ELF-1 (cell line): ENCODE measurements around the gene A2M.

ENCODE experiments used
- DNase-seq: peaks from one replicate; pipeline ENCODE4 v3.0.0-alpha.2; 2016; ENCODE audit warnings: low read depth, low spot score

Gene A2M

GRCh38 chr12:9073076-9073475, 42.6 kb downstream of the A2M start:
- no peak for DNase-seq

- DNase-seq = no peak
These were observed 43.2 kb downstream of the A2M start for GRCh38 chr12:9072481-9073038.

GRCh38 chr12:9071969-9072368, 43.8 kb downstream of the A2M start:
- no peak for DNase-seq

DNA sequence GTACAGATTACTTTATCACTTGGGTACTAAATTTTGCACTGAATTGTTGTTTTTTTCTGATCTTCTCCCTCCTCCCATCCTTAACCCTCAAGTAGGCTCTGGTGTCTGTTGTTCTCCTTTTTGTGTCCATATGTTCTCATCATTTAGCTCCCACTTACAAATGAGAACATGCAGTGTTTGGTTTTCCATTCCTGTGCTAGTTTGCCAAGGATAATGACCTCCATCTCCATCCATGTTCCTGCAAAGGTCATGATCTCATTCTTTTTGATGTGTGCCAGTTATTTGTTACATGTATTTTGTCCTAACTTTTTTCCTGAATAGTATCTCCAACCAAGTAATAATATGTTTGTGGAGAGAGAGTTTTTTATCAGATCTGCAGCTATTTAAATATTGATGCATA, 44.2 kb downstream of the A2M start:
- DNase-seq = no peak

- no peak for DNase-seq
These were observed 45.4 kb downstream of the A2M start for GRCh38 chr12:9070351-9070750.

- DNase-seq = no peak
These were observed 47.1 kb downstream of the A2M start for GRCh38 chr12:9068600-9068999.

DNA sequence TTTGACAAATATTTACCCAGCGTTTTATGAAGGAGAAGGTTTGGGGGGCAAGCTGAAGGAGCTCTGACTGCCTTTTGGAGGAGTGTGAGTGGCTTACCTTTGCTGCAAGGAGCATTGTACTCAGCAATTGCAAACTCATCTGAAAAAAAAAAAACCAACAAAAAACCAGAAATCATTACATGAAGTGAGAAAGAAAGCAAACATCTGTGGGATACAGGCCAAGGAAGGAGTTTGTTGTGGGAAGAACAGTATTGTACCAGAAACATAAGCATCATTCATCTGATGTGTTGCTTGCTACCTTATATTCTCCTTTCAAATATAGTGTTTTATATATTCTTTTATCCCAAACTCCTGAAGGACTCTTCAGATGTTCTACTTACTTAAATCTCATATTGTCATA, 47.6 kb downstream of the A2M start:
- DNase-seq = no peak

GRCh38 chr12:9066755-9067423, 48.8 kb downstream of the A2M start:
- no peak for DNase-seq

DNA sequence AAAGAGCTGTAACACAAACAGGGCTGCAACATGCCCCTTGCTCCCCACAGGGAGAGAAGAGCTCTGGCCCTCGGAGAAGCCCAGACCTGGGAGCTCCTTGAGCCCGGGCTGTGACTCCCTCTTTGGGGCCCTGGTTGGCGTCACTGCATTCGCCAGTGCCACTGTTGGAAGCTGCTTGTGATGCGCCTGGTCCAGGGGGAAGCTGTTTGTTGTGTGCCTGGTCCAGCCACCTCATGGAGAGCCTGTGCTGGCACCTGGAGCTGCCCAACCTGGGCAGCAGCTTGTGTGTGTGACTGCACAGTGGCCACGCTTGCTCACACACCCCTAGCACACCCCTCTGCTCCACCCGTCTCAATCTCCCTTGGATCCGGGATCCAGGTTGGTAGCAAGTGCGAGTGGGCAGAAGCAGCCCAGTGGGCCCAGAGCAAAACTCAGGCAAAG, 49.5 kb downstream of the A2M start:
- DNase-seq = no peak

DNA sequence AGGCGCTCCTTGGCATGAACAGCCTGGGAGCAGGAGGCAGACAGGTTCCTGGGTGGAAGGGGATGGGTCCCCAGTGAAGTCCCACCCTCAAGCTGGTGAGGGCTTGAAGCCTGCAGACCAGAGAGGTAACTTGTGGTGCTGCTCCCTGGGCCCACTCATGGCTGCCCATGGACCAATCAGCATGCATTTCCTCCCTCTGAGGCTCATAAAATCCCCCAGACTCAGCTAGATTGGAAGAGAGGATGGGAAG, 50.2 kb downstream of the A2M start:
- peak; percentile 8 for DNase-seq

DNA sequence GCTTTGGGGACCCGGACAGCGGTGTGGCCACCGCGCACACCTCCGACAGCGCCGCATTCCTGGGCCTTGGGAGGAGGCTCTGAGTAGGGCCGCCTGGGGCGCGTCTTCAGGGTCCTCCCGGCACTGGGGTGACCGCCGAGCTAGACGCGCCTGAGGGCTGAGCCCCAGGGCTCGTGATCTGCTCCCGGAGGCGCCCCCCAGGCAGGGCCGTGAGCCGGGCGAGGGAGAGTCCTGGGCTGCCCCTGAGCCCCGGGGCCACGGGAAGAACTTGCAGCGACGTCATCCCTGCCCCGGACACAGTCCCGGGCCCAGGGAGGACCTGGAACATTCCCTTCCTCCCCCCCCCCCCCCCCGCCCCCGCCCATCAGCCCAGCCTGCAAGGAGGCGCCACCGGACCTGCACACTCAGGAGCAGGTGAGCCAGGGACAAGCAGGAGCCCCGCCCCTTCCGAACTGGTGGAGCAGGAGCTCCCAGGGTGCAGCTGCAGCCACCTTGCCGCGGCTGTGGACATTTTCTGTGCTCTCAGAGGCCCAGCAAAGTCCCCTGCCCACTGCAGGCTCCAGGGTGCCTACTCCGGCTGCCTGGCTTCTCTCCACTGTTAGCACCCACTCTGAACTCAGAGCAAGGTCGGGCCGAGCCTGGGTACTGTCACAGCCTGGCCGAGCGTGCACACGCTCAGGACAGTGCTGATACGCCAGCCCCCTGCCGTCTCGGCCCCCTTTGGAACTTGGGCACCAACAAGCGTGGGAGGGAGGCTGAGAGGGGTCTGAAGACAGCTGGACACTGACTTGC, 50.7 kb downstream of the A2M start:
- peak; percentile 80 for DNase-seq

GRCh38 chr12:9064201-9064814, 51.4 kb downstream of the A2M start:
- DNase-seq = peak; percentile 80

DNA sequence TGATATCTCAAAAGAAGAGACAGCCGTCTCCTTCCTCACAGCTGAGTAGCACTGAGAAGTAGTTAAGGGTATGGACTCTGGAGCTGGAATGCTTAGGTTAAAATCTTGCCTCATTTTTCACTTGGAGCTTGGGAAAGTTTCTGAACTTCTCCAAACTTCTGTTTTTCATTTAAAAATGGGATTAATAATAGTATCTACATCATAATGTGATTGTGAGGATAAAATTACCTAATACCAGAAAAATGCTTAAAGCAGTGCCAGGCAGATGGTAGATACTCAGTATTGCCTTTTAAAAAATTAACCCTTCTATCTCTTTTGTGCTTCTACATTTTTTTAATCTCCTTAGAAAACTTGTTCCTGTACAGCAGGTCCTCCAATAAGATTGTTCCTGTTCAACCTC, 63.1 kb downstream of the A2M start:
- no peak for DNase-seq

- no peak for DNase-seq
These were observed 64.6 kb downstream of the A2M start for GRCh38 chr12:9051158-9051550.

- no peak for DNase-seq
These were observed 65.1 kb downstream of the A2M start for GRCh38 chr12:9050521-9051157.

GRCh38 chr12:9049520-9050133, 66.1 kb downstream of the A2M start:
- no peak for DNase-seq

DNA sequence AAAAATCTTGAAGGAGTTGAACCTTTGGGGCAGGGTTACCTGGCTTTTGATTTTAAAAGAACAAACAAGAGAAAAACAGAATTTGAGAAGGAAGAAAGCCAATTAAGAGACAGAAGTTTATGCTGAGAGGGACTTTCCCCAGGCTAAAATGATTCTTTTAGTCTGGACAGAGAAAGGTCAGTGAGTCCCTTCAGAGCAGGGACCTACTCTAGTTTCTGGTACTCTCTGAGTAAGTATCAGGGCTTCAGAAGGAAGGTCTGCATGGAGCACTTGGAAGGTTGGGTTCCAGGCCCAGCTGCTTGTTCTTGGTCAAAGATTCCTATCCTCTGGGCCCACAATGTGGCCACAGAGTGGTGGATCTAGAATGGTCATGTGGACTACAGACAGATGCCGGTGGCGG, 66.8 kb downstream of the A2M start:
- DNase-seq = no peak

DNA sequence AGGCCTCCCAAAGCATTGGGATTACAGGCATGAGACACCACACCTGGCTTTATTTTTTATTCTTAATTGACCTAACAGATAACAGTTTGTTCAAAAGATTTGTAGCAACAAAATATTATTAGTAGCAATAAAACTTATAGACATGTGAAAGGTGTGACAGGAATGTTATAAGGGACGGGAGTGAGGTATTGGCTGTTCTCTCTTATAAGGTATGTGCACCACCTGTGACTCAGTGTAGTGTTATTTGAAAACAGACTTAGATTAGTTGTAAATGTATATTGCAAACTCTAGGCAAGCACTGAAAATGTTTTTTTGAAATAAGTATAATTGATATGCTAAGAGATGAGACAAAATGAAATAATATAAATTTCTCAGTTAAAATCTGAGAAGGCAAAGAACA, 68.6 kb downstream of the A2M start:
- DNase-seq = no peak

- DNase-seq = no peak
These were observed 72.0 kb downstream of the A2M start for GRCh38 chr12:9043766-9044165.

GRCh38 chr12:9041321-9041720, 74.4 kb downstream of the A2M start:
- DNase-seq = no peak

- no peak for DNase-seq
These were observed 75.1 kb downstream of the A2M start for GRCh38 chr12:9040484-9041186.
